WERI-Rb-1 (cell line): ENCODE data around the gene RTCB.
A peak's percentile ranks its signal among the peaks of the same experiment; 100 is the strongest.
"Not testable (repeated sequence)": the region's sequence is repeated elsewhere in the genome, so short reads cannot be mapped to it uniquely, and the experiment has no call there.

Experiments
- DNase-seq: peaks from one replicate; pipeline ENCODE4 v3.0.0-alpha.2; 2020
- H3K27ac ChIP-seq: fragments of 250-450 bp; sonication (Bioruptor Pico); 2 replicates; pipeline ENCODE4 v1.5.1; 2020; ENCODE audit warnings: mild to moderate bottlenecking, moderate library complexity
- H3K27me3 ChIP-seq: fragments of 250-450 bp; sonication (Bioruptor Pico); 2 replicates; pipeline ENCODE4 v1.5.1; 2021; ENCODE audit warnings: mild to moderate bottlenecking, low read depth, moderate library complexity; ENCODE audit not compliant: insufficient read depth, severe bottlenecking
- H3K36me3 ChIP-seq: fragments of 250-450 bp; sonication (Bioruptor Pico); 2 replicates; pipeline ENCODE4 v1.5.1; 2020; ENCODE audit warnings: mild to moderate bottlenecking, moderate library complexity
- H3K4me3 ChIP-seq: 2 replicates; pipeline ENCODE4 v1.5.1; 2011; ENCODE audit warnings: low read depth, mild to moderate bottlenecking, control low read depth, low read length
- H3K9me3 ChIP-seq: fragments of 250-450 bp; sonication (Bioruptor Pico); 2 replicates; pipeline ENCODE4 v1.5.1; 2021; ENCODE audit warnings: mild to moderate bottlenecking, moderate library complexity; ENCODE audit not compliant: severe bottlenecking
- TF ChIP-seq, protein P1 (sequence below): IDR thresholded peaks from 2 replicates; pipeline ENCODE4 v1.5.1; 2011; ENCODE audit warnings: low read depth, mild to moderate bottlenecking, control low read depth, inconsistent platforms, low read length

RTCB gene

DNA sequence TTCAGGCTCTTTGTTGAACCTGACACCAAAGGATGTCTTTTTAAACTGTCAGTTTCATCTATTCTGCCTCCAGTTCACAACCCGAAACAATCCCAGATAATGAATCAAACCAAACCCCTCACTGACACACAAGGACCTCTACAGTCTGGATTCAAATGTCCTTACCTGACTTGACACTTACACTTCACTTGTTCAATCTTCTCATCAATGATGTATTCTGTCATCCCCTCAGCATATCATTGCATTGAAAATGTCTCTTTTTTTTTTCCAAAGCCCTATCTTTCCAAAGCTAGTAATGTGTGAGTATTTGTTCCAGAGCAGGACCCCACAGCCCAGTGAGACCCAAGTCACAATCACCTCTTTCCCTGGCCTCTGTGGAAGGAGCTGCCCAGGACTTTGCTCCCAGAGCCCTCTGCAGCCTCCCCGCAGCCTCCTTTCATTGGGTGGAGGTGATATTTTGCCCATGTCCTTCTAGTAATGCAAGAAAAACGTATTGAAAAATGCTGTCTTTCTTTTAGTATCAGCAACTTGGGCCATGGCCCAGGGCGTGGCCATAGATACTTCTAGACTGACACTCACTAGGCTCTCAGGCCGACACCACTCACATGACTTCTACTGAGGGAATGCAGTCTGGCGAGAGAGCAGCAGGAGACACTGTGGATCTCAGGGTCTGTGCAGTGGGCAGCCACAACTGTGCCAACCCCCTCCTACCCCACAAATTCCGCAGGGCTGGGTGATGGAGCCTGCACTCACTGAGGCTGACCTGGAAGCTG is 36.2 kb downstream of the RTCB start:
- no peak for DNase-seq
- Histone ChIP-seq H3K36me3 (no peaks in the 10 kb centered on the region), H3K9me3 (no peaks in the 10 kb centered on the region), H3K4me3 (no peak overlapping the region), H3K27ac (no peak overlapping the region), H3K27me3 (no peaks in the 10 kb centered on the region)
- TF ChIP-seq, protein P1, sequence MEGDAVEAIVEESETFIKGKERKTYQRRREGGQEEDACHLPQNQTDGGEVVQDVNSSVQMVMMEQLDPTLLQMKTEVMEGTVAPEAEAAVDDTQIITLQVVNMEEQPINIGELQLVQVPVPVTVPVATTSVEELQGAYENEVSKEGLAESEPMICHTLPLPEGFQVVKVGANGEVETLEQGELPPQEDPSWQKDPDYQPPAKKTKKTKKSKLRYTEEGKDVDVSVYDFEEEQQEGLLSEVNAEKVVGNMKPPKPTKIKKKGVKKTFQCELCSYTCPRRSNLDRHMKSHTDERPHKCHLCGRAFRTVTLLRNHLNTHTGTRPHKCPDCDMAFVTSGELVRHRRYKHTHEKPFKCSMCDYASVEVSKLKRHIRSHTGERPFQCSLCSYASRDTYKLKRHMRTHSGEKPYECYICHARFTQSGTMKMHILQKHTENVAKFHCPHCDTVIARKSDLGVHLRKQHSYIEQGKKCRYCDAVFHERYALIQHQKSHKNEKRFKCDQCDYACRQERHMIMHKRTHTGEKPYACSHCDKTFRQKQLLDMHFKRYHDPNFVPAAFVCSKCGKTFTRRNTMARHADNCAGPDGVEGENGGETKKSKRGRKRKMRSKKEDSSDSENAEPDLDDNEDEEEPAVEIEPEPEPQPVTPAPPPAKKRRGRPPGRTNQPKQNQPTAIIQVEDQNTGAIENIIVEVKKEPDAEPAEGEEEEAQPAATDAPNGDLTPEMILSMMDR, result no peak

DNA sequence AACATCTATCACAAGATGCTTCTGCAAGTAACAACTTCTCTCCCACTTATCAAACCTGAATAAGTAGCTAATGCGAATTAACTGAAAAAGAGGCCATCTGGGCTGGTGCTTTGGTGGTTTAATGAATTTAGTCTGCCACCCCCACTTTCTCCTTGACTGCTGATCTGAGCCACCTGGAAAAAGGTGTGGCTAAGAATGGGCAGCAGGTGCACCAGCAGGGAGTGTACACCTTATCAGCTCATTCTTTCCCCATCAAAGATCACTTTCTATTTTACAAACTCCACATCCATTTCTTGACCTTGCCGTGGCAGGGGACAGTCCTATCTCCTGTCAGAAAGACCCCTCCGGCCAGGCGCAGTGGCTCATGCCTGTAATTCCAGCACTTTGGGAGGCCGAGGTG is 47.8 kb downstream of the RTCB start:
- TF ChIP-seq, protein P1, result no peak
- H3K36me3 ChIP-seq, result no peaks in the 10 kb centered on the region
- no peak overlapping the region for H3K4me3 ChIP-seq
- no peak for DNase-seq
- no peaks in the 10 kb centered on the region for H3K27me3 ChIP-seq
- H3K9me3 ChIP-seq, result no peaks in the 10 kb centered on the region
- no peak overlapping the region for H3K27ac ChIP-seq

- DNase-seq, result no peak
- Histone ChIP-seq H3K9me3 (no peaks in the 10 kb centered on the region), H3K27ac (no peak overlapping the region), H3K27me3 (no peaks in the 10 kb centered on the region), H3K4me3 (no peak overlapping the region), H3K36me3 (no peaks in the 10 kb centered on the region)
- TF ChIP-seq, protein P1, result no peak
Observed at GRCh38 chr22:32361257-32361656, 50.8 kb downstream of the RTCB start.

DNA sequence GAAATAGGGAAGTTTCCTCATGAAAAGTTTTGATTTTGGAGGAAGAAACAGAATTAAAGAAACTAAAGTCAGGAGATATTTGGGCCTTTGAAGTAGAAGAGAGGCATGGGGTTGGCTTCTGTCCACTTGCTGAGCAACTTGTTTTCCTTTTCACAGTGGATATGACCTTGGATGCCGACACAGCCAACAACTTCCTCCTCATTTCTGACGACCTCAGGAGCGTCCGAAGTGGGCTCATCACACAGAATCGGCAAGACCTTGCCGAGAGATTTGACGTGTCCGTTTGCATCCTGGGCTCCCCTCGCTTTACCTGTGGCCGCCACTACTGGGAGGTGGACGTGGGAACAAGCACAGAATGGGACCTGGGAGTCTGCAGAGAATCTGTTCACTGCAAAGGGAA is 52.0 kb downstream of the RTCB start:
- DNase-seq, H3K36me3 ChIP-seq, H3K9me3 ChIP-seq, H3K27me3 ChIP-seq, H3K4me3 ChIP-seq, H3K27ac ChIP-seq: not testable (repeated sequence)

DNA sequence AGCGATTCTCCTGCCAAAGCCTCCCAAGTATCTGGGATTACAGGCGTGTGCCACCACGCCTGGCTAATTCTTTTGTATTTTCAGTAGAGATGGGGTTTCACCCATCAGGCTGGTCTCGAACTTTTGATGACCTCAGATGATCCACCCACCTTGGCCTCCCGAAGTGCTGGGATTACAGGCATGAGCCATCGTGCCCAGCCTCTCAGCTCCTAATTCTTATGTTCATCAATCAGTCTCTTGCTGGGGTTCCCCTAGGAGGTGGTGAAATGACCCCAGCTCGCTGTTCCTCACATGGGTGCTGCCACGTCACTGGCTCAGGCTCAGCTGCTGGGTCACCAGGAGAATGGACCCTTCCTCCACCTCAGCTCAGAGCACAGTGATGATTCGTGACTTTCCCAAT is 54.5 kb downstream of the RTCB start, which contains the start of gene RFPL3:
RFPL3 (plus strand) TSS at position 301 of the 400 bp plus-strand sequence. CDS start 205 bp downstream, outside the sequence.
- H3K9me3 ChIP-seq, H3K4me3 ChIP-seq, H3K27ac ChIP-seq, DNase-seq, H3K36me3 ChIP-seq, H3K27me3 ChIP-seq: not testable (repeated sequence)

DNA sequence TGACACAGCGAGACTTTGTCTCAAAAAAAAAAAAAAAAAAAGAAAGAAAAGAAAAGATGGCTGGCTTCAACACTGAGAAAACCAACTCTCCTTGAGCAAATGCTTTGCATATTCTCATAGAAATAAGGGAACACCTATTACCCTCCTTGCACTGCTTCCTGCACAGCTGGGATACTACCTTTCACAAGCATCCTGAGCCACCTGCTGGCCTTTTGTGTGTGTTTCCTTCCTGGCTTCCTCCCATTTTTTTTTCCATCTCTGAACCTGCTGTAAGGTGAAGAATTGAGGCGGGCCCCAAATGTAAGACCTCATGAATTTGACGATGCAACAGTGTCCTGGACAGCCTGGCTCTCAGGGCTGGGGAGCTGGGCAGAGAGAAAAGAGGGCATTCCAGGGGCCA is 56.3 kb downstream of the RTCB start:
- DNase-seq, result peak; percentile 24
- no peaks in the 10 kb centered on the region for H3K9me3 ChIP-seq

More for the DNA sequence above, 56.3 kb downstream of the RTCB start:
- no peak overlapping the region for H3K27ac ChIP-seq
- no peaks in the 10 kb centered on the region for H3K27me3 ChIP-seq
- H3K4me3 ChIP-seq, result no peak overlapping the region
- TF ChIP-seq, protein P1, result peak; percentile 48
- H3K36me3 ChIP-seq, result no peaks in the 10 kb centered on the region
